BLaER1 treated with 17β-estradiol and CSF1 and Interleukin-3, amounts not matched to agents 10 nM and 100 nM (cell line): ENCODE results near the gene CGB3.

Experiments
- H3K27ac ChIP-seq, 11 experiments: shearing (Covaris generic); formaldehyde crosslinking; 2 replicates each; pipeline ENCODE4 v1.8.1; 2022
- H3K27me3 ChIP-seq, 11 experiments: shearing (Covaris generic); formaldehyde crosslinking; 2 replicates each; pipeline ENCODE4 v1.8.1; 2022
- H3K36me3 ChIP-seq, 11 experiments: shearing (Covaris generic); formaldehyde crosslinking; 2 replicates each; pipeline ENCODE4 v1.8.1; 2022
- H3K4me1 ChIP-seq, 10 experiments: shearing (Covaris generic); formaldehyde crosslinking; 2 replicates each; pipeline ENCODE4 v1.8.1; 2022
- H3K4me2 ChIP-seq, 11 experiments: shearing (Covaris generic); formaldehyde crosslinking; 2 replicates each; pipeline ENCODE4 v1.8.1; 2022
- H3K4me3 ChIP-seq, 10 experiments: shearing (Covaris generic); formaldehyde crosslinking; 2 replicates each; pipeline ENCODE4 v1.8.1; 2022
- H3K9ac ChIP-seq, 11 experiments: shearing (Covaris generic); formaldehyde crosslinking; 2 replicates each; pipeline ENCODE4 v1.8.1; 2022
- H3K9me3 ChIP-seq, 11 experiments: shearing (Covaris generic); formaldehyde crosslinking; replicated peaks in 1 of 11; 2 replicates each; pipeline ENCODE4 v1.8.1; 2022
- H4K20me1 ChIP-seq, 11 experiments: shearing (Covaris generic); formaldehyde crosslinking; 2 replicates each; pipeline ENCODE4 v1.8.1; 2022
- Cebpa-rat ChIP-seq, 11 experiments: shearing (Covaris generic); IDR thresholded peaks; 2 replicates each; pipeline ENCODE4 v1.8.1; 2022

The CGB3 gene

DNA sequence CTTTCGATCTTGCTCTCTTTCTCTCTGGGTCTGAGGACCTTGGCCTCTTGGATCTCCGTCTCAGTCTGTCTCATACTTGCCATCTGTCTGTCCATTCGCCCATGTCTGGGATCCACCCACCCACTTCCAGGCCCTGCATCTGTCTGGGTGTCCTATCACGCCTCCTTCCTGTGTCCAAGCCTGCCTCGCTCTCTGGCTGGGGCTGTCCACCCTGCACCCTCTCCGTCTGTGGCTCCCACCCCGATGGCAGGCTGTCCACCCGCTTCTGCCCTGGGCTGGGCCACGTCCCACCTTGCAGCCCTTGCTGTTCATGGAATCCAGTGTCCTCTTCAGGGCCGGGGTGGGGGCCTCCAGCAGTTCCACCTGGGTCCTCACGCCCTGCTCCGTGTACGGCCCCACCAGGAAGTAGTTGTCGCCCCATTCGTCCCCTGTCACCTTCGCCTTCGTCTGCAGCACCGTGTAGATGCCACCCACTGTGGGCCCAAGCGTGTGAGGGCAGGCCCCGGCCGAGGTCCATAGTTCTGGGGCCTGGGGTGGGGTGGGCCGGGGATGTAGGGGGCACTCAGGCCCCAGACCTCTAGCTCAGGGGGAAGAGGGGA, 33.0 kb downstream of the CGB3 start:
- Histone ChIP-seq H3K27ac (peak overlapping the region in 10 of 11 experiments; percentile 82 to 97 (median 92); a peak in 19 of 22 replicates), H3K4me3 (peak overlapping the region in 9 of 10 experiments; percentile 5 to 100 (median 89); a peak in 15 of 20 replicates), H3K4me2 (peak overlapping the region; percentile 95 to 100 (median 99))

DNA sequence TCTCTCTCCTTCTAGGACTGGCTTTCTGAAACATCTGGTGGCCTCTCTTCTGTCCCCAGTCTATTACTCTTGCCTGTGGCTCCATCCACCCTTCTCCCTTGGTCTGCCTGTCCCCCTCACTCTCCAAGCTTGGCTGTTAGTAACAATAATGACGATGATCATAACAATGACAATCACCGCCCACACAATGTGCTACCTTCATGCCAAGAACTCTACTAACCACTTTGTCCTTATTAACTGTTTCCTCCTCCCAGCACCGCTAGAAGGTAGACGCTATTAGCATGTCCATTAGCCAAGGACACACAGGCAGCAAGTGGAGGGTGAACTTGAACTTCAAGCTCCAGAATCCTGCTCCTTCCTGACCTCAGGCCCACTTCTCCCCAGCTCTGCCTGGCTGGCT, 33.7 kb downstream of the CGB3 start:
- no peak for TF ChIP-seq Cebpa-rat (IDR thresholded peaks at IDR 0.05)
- Histone ChIP-seq H3K9ac (peak overlapping the region; percentile 33 to 98 (median 92); a peak in 21 of 22 replicates), H3K4me1 (peaks cover 45 to 57% (median 51%) of the 10 kb centered on the region in 10 experiments), H3K36me3 (peaks cover 33 to 59% (median 50%) of the 10 kb centered on the region in 11 experiments), H3K4me3 (peak overlapping the region; percentile 5 to 91 (median 64); a peak in 13 of 20 replicates), H3K9me3 (no peaks in the 10 kb centered on the region), H3K27ac (peak overlapping the region in 10 of 11 experiments; percentile 22 to 95 (median 90); a peak in 17 of 22 replicates), H3K27me3 (no peaks in the 10 kb centered on the region), H3K4me2 (peak overlapping the region; percentile 95 to 100 (median 99)), H4K20me1 (peaks cover 13 to 81% (median 54%) of the 10 kb centered on the region in 11 experiments; a peak in 20 of 22 replicates)

More for the DNA sequence above, 33.0 kb downstream of the CGB3 start:
- H3K9me3 ChIP-seq, result no peaks in the 10 kb centered on the region
- H3K36me3 ChIP-seq, result peaks cover 25 to 52% (median 43%) of the 10 kb centered on the region in 11 experiments
- no peaks in the 10 kb centered on the region for H3K27me3 ChIP-seq
- H4K20me1 ChIP-seq, result peaks cover 19 to 81% (median 59%) of the 10 kb centered on the region in 11 experiments; a peak in 20 of 22 replicates
- peak overlapping the region; percentile 88 to 98 (median 92) for H3K9ac ChIP-seq
- TF ChIP-seq Cebpa-rat (IDR thresholded peaks at IDR 0.05), result no peak
- peaks cover 52 to 63% (median 59%) of the 10 kb centered on the region in 10 experiments for H3K4me1 ChIP-seq

DNA sequence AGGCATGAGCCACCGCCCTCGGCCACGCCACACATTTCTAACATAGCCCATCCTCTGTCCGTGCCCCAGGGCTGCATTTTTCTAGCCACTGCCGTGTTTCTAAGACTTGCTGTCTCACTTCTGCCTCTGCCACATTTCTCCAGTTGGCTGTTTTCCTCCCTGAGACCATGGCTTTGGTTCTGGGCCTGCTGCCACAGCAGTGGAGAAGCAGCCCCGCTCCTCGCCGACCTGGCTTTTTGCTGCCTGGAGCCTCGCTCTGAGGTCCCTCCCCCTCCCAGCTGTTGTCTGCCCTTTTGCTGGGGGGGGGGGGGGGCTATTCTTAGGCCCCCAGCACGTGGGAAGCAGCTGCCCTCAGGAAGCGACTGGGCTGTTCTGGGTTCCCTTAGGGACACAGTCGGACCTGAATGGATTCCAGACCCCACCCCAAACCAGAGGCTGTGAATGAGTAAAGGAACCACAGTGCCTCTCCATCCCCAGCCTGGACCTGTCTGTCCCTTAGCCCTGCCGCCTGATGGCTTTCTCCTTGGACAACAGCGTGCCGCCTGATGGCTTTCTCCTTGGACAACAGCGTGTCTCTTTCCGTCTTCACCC, 34.3 kb downstream of the CGB3 start:
- peak overlapping the region; percentile 95 to 100 (median 99) for H3K4me2 ChIP-seq
- peaks cover 39 to 65% (median 56%) of the 10 kb centered on the region in 11 experiments for H3K36me3 ChIP-seq
- H3K27ac ChIP-seq, result peak overlapping the region in 10 of 11 experiments; percentile 22 to 95 (median 76); a peak in 17 of 22 replicates
- H3K9me3 ChIP-seq, result no peaks in the 10 kb centered on the region
- H3K27me3 ChIP-seq, result no peaks in the 10 kb centered on the region
- peaks cover 7 to 80% (median 54%) of the 10 kb centered on the region in 11 experiments; a peak in 18 of 22 replicates for H4K20me1 ChIP-seq
- no peak for TF ChIP-seq Cebpa-rat (IDR thresholded peaks at IDR 0.05)
- H3K9ac ChIP-seq, result peak overlapping the region; percentile 33 to 98 (median 92); a peak in 21 of 22 replicates
- peaks cover 39 to 51% (median 45%) of the 10 kb centered on the region in 10 experiments for H3K4me1 ChIP-seq
- H3K4me3 ChIP-seq, result peak overlapping the region; percentile 5 to 91 (median 64); a peak in 11 of 20 replicates

DNA sequence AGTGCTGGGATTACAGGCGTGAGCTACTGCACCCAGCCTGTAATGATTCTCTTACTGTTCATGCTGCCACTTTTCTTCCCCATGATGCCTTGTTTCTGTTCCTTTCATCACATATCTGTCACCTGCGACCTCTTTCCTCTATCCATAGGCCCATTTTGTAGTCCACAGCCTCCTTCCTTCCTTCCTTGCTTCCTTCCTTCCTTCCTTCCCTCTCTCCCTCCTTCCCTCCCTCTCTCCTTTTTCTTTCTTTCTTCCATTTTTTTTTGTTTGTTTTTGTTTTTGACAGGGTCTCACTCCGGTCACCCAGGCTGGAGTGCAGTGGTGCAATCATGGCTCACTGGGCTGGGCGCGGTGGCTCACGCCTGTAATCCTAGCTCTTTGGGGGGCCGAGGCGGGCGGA, 35.3 kb downstream of the CGB3 start:
- Histone ChIP-seq H3K9ac (peak overlapping the region in 8 of 11 experiments; percentile 18 to 95 (median 92); a peak in 10 of 22 replicates), H3K36me3 (peaks cover 48 to 74% (median 65%) of the 10 kb centered on the region in 11 experiments), H3K4me3 (no peak overlapping the region; a peak in 1 of 20 replicates)

DNA sequence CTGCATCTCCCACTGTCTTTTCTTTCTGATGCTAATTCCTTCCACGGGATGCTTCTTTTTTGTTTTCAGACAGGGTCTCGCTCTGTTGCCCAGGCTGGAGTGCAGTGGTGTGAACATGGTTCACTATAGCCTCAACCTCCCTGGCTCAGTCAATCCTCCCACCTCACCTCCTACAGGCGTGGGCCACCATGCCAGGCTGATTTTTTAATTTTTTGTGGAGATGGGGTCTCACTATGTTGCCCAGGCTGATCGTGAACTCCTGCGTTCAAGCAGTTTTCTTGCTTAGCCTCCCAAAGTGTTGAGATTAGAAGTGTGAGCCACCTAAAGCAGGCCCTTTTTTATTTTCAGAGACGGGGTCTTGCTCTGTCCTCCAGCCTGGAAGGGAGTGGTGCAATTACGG, 35.8 kb downstream of the CGB3 start:
- Histone ChIP-seq H3K9me3 (no peaks in the 10 kb centered on the region), H3K36me3 (peaks cover 54 to 80% (median 69%) of the 10 kb centered on the region in 11 experiments), H3K4me3 (no peak overlapping the region), H4K20me1 (peaks cover 7 to 82% (median 51%) of the 10 kb centered on the region in 11 experiments; a peak in 18 of 22 replicates), H3K27ac (peak overlapping the region in 3 of 11 experiments; percentile 9 to 93 (median 89); a peak in 2 of 22 replicates), H3K4me2 (peak overlapping the region in 5 of 11 experiments; percentile 95 to 100 (median 99); a peak in 9 of 22 replicates), H3K9ac (peak overlapping the region in 7 of 11 experiments; percentile 4 to 95 (median 21); a peak in 6 of 22 replicates), H3K27me3 (no peaks in the 10 kb centered on the region), H3K4me1 (peaks cover 31 to 43% (median 39%) of the 10 kb centered on the region in 10 experiments)
- no peak for TF ChIP-seq Cebpa-rat (IDR thresholded peaks at IDR 0.05)

More for the DNA sequence above, 35.3 kb downstream of the CGB3 start:
- H3K9me3 ChIP-seq, result no peaks in the 10 kb centered on the region
- no peak for TF ChIP-seq Cebpa-rat (IDR thresholded peaks at IDR 0.05)
- H3K4me2 ChIP-seq, result peak overlapping the region in 8 of 11 experiments; percentile 95 to 100 (median 98); a peak in 17 of 22 replicates
- H3K27ac ChIP-seq, result peak overlapping the region in 5 of 11 experiments; percentile 64 to 95 (median 91); a peak in 8 of 22 replicates
- peaks cover 7 to 77% (median 51%) of the 10 kb centered on the region in 11 experiments; a peak in 18 of 22 replicates for H4K20me1 ChIP-seq
- H3K4me1 ChIP-seq, result peaks cover 31 to 43% (median 39%) of the 10 kb centered on the region in 10 experiments
- no peaks in the 10 kb centered on the region for H3K27me3 ChIP-seq

DNA sequence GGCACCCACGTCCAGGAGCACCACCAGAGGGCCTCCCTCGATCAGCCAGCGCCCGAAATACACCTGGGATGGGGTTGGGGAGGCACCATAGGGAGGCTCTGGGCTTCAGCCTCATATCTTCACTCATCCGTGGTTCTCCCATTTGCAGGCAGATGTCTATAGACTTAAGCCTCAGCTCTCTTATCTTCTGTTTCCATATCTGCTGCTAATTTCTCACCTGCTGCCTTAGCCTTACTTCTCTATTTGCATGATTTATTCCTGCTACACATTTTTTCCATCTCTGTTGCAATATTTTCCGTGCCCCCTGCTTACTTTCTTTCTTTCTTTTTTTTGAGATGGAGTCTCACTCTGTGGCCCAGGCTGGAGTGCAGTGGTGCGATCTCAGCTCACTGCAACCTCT, 36.8 kb downstream of the CGB3 start:
- H3K9me3 ChIP-seq, result no peaks in the 10 kb centered on the region
- H3K36me3 ChIP-seq, result peaks cover 63 to 90% (median 79%) of the 10 kb centered on the region in 11 experiments

DNA sequence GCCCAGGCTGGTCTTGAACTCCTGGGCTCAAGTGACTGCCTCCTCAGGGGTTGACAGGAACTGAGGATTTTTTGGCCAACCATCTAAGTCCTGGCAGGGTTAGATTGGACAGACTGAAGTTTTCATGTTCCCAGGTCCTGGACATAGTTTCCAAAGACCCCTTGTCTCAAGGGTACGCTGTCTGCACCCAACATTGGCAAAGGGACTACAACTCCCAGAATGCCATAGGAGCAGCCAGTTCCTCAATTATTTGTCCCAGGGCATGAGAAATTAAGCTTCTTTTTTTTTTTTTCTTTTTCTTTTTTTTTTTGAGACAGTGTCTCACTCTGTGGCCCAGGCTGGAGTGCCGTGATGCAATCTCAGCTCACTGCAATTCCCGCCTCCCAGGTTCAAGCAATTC, 37.9 kb downstream of the CGB3 start:
- Histone ChIP-seq H3K9me3 (no peaks in the 10 kb centered on the region), H3K4me1 (peaks cover 23 to 35% (median 30%) of the 10 kb centered on the region in 10 experiments), H3K9ac (no peak overlapping the region), H3K27me3 (no peaks in the 10 kb centered on the region), H3K27ac (peak overlapping the region in 1 of 11 experiments; percentile 20; a peak in 1 of 22 replicates), H3K36me3 (peaks cover 74 to 100% (median 90%) of the 10 kb centered on the region in 11 experiments), H4K20me1 (peaks cover 0 to 81% (median 41%) of the 10 kb centered on the region in 11 experiments; a peak in 16 of 22 replicates), H3K4me3 (no peak overlapping the region), H3K4me2 (no peak overlapping the region)
- TF ChIP-seq Cebpa-rat (IDR thresholded peaks at IDR 0.05), result no peak

More for the DNA sequence above, 36.8 kb downstream of the CGB3 start:
- no peak overlapping the region for H3K27ac ChIP-seq
- no peak overlapping the region for H3K4me3 ChIP-seq
- peaks cover 31 to 43% (median 39%) of the 10 kb centered on the region in 10 experiments for H3K4me1 ChIP-seq
- no peak for TF ChIP-seq Cebpa-rat (IDR thresholded peaks at IDR 0.05)
- peaks cover 7 to 87% (median 51%) of the 10 kb centered on the region in 11 experiments; a peak in 18 of 22 replicates for H4K20me1 ChIP-seq
- 0 out of 22 replicates have a peak overlapping the region, but pooled peaks of 1 of the 11 experiments have one; percentile 11 for H3K9ac ChIP-seq
- H3K4me2 ChIP-seq, result no peak overlapping the region
- no peaks in the 10 kb centered on the region for H3K27me3 ChIP-seq

DNA sequence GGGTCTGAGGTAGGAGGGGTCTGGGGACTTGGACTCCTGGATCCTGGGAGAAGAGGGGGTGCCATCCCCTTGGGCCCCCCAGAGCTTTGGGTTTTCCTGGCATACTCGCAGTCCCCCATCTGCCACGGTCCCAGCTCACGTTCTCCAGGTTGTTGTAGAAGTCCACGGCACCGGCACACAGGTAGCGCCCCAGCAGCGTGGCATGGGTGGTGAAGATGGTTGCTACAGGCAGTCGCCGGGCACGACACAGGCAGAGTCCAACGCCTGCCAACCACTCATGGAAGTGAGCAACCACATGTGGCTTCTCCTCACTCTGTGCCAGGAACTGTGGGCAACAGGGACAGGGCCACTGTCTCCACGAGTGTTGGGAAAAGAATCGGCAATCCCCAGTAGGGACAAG, 38.4 kb downstream of the CGB3 start:
- Histone ChIP-seq H3K27ac (peak overlapping the region in 1 of 11 experiments; percentile 20; a peak in 1 of 22 replicates), H3K4me3 (no peak overlapping the region), H4K20me1 (peaks cover 0 to 78% (median 36%) of the 10 kb centered on the region in 11 experiments; a peak in 15 of 22 replicates), H3K27me3 (no peaks in the 10 kb centered on the region), H3K9ac (no peak overlapping the region), H3K4me2 (no peak overlapping the region), H3K36me3 (peaks cover 79 to 100% (median 95%) of the 10 kb centered on the region in 11 experiments), H3K4me1 (peaks cover 18 to 35% (median 27%) of the 10 kb centered on the region in 10 experiments), H3K9me3 (no peaks in the 10 kb centered on the region)
- TF ChIP-seq Cebpa-rat (IDR thresholded peaks at IDR 0.05), result no peak
